ENCODE data around the gene RAD1. TPM values are rescaled to one million over a fixed set of nuclear protein-coding genes. Genes with fewer than 3 reads are reported as not detected.

The RAD1 gene
- total and polyA plus RNA-seq, 9 donors, result 7.6 to 27.3 (median 18.5) TPM

- H3K27ac ChIP-seq, result no peak overlapping the region
- intact Hi-C loops (cut with DNase I), result no loop called here
- H3K27me3 ChIP-seq, result no peaks in the 10 kb centered on the region
- no peak overlapping the region for H3K4me3 ChIP-seq
- no peaks in the 10 kb centered on the region for H3K4me1 ChIP-seq (ENCODE audit: insufficient read depth)
- TF ChIP-seq CTCF (IDR thresholded peaks at IDR 0.05) (no peak), POLR2A (IDR thresholded peaks at IDR 0.05) (no peak), EP300 (IDR thresholded peaks at IDR 0.05) (no peak)
- H3K9me3 ChIP-seq, result no peaks in the 10 kb centered on the region
- DNase-seq, result no peak
- no peaks in the 10 kb centered on the region for H3K36me3 ChIP-seq
- WGBS, 3 donors, result 96% methylated on average over 1 of the region's 1 CpG
Observed at GRCh38 chr5:34957321-34957720, 42.0 kb upstream of the RAD1 start.

GRCh38 chr5:34944460-34945047 lies 29.2 kb upstream of the RAD1 start:
- peaks cover 2% of the 10 kb centered on the region for H3K4me1 ChIP-seq (ENCODE audit: insufficient read depth)
- no peak overlapping the region for H3K27ac ChIP-seq
- TF ChIP-seq POLR2A (IDR thresholded peaks at IDR 0.05) (no peak), CTCF (IDR thresholded peaks at IDR 0.05) (no peak), EP300 (IDR thresholded peaks at IDR 0.05) (no peak)
- no peaks in the 10 kb centered on the region for H3K36me3 ChIP-seq
- no peaks in the 10 kb centered on the region for H3K27me3 ChIP-seq
- 26 to 52% (median 27%) methylated on average over 11 of the region's 11 CpGs for WGBS, 3 donors
- intact Hi-C loops (cut with DNase I), result no loop called here
- DNase-seq, result no peak
- no peaks in the 10 kb centered on the region for H3K9me3 ChIP-seq
- H3K4me3 ChIP-seq, result no peak overlapping the region

GRCh38 chr5:34944044-34944443 lies 28.7 kb upstream of the RAD1 start:
- Histone ChIP-seq H3K27me3 (no peaks in the 10 kb centered on the region), H3K4me1 (ENCODE audit: insufficient read depth) (peaks cover 2% of the 10 kb centered on the region), H3K9me3 (no peaks in the 10 kb centered on the region), H3K27ac (no peak overlapping the region), H3K36me3 (no peaks in the 10 kb centered on the region), H3K4me3 (no peak overlapping the region)
- DNase-seq, result no peak
- WGBS, 3 donors, result 69 to 91% (median 79%) methylated on average over 2 of the region's 2 CpGs
- intact Hi-C loops (cut with DNase I), result no loop called here
- no peak for TF ChIP-seq CTCF (IDR thresholded peaks at IDR 0.05)
- TF ChIP-seq POLR2A (IDR thresholded peaks at IDR 0.05), result no peak
- TF ChIP-seq EP300 (IDR thresholded peaks at IDR 0.05), result no peak

- no peak for TF ChIP-seq POLR2A (IDR thresholded peaks at IDR 0.05)
- TF ChIP-seq CTCF (IDR thresholded peaks at IDR 0.05), result no peak
- no peak for TF ChIP-seq EP300 (IDR thresholded peaks at IDR 0.05)
- no peaks in the 10 kb centered on the region for H3K36me3 ChIP-seq
- 82 to 93% (median 88%) methylated on average over 3 of the region's 3 CpGs for WGBS, 3 donors
- H3K9me3 ChIP-seq, result no peaks in the 10 kb centered on the region
- H3K4me3 ChIP-seq, result no peak overlapping the region
- H3K27ac ChIP-seq, result no peak overlapping the region
- H3K4me1 ChIP-seq (ENCODE audit: insufficient read depth), result peaks cover 2% of the 10 kb centered on the region
- intact Hi-C loops (cut with DNase I), result no loop called here
- DNase-seq, result no peak
- H3K27me3 ChIP-seq, result no peaks in the 10 kb centered on the region
Observed at GRCh38 chr5:34941936-34942335, 26.6 kb upstream of the RAD1 start.
